Activated T-cell treated with anti-CD3 and anti-CD28 coated beads for 1 hour (primary cell): Measurements from ENCODE around the gene CYREN.
"Not testable (repeated sequence)": the region's sequence is repeated elsewhere in the genome, so short reads cannot be mapped to it uniquely, and the experiment has no call there.

Source experiments
- DNase-seq: peaks from one replicate; pipeline ENCODE4 v3.0.0-alpha.2; 2020; ENCODE audit warnings: low read depth

CYREN gene

GRCh38 chr7:135159359-135160085 is 11.0 kb downstream of the CYREN start:
- no peak for DNase-seq

GRCh38 chr7:135158874-135159273 is 11.6 kb downstream of the CYREN start:
- DNase-seq = no peak

- DNase-seq = no peak
Measured at GRCh38 chr7:135158141-135158655, 12.3 kb downstream of the CYREN start.

- no peak for DNase-seq
Measured at GRCh38 chr7:135156290-135156689, 14.2 kb downstream of the CYREN start.

- DNase-seq = no peak
Measured at GRCh38 chr7:135154734-135155133, 15.8 kb downstream of the CYREN start.

GRCh38 chr7:135152442-135152841 is 18.1 kb downstream of the CYREN start:
- no peak for DNase-seq

GRCh38 chr7:135151533-135151932 is 19.0 kb downstream of the CYREN start:
- DNase-seq = no peak

- DNase-seq = no peak
Measured at GRCh38 chr7:135151132-135151531, 19.4 kb downstream of the CYREN start.

- DNase-seq = no peak
Measured at GRCh38 chr7:135150072-135150782, 20.3 kb downstream of the CYREN start.

- no peak for DNase-seq
Measured at GRCh38 chr7:135147899-135148721, 22.4 kb downstream of the CYREN start, which contains the start of gene TMEM140. Gene TMEM140 (plus strand): TSS chr7:135148072. CDS start chr7:135164442, 16,370 bp downstream.

GRCh38 chr7:135147341-135147898 is 23.1 kb downstream of the CYREN start:
- no peak for DNase-seq

GRCh38 chr7:135143885-135144668 is 26.4 kb downstream of the CYREN start:
- DNase-seq = no peak

- no peak for DNase-seq
Measured at GRCh38 chr7:135129579-135129978, 40.9 kb downstream of the CYREN start.

GRCh38 chr7:135128931-135129330 is 41.6 kb downstream of the CYREN start:
- no peak for DNase-seq

GRCh38 chr7:135124631-135125030 is 45.9 kb downstream of the CYREN start:
- DNase-seq = not testable (repeated sequence)

GRCh38 chr7:135121868-135122267 is 48.6 kb downstream of the CYREN start:
- no peak for DNase-seq

GRCh38 chr7:135117096-135117495 is 53.4 kb downstream of the CYREN start:
- no peak for DNase-seq
